H1 (cell line): ENCODE results near the gene SPG7. TPM values are rescaled to one million over a fixed set of nuclear protein-coding genes. Genes with fewer than 3 reads are reported as not detected.

Experiments used
- CTCF ChIA-PET: fragments of 300-600 bp; sonication (Branson Sonifier 250); formaldehyde crosslinking; loops from one replicate; lab custom pipeline; 2021; ENCODE audit not compliant: partially characterized antibody; lab: Charles Lee
- POLR2A ChIA-PET: fragments of 300-600 bp; sonication (Branson Sonifier 250); formaldehyde crosslinking; loops from one replicate; lab custom pipeline; 2021; ENCODE audit warnings: inconsistent platforms; ENCODE audit not compliant: partially characterized antibody; lab: Charles Lee
- DNase-seq, 2 experiments: peaks; one replicate each; pipeline versions ENCODE4 v3.0.0 to v3.0.0-alpha.2; 2010 to 2022; ENCODE audit warnings: low spot score in 2 of 2, low read depth in 1 of 2, mixed read lengths in 1 of 2
- FAIRE-seq: peaks from 2 replicates; lab custom pipeline; 2011; peaks lifted over from hg19 to GRCh38; lab: Jason Lieb, UNC
- H2AFZ ChIP-seq: 2 replicates; pipeline ENCODE4 v1.8.1; 2012; ENCODE audit warnings: low read length, inconsistent platforms
- H2AK5ac ChIP-seq: 2 replicates; pipeline ENCODE4 v1.6.1; 2013; ENCODE audit warnings: low read depth, low read length
- H2BK120ac ChIP-seq: replicated peaks from 2 replicates; pipeline ENCODE3; 2013; ENCODE audit warnings: low read depth, low read length, inconsistent platforms
- H2BK12ac ChIP-seq: 2 replicates; pipeline ENCODE4 v1.6.1; 2013; ENCODE audit warnings: low read depth, low read length
- H2BK15ac ChIP-seq: 2 replicates; pipeline ENCODE4 v1.6.1; 2013; ENCODE audit warnings: low read length
- H2BK20ac ChIP-seq: 2 replicates; pipeline ENCODE4 v1.6.1; 2013; ENCODE audit warnings: low read length
- H2BK5ac ChIP-seq: 2 replicates; pipeline ENCODE4 v1.6.1; 2013; ENCODE audit warnings: low read depth, low read length
- H3K14ac ChIP-seq: 2 replicates; pipeline ENCODE4 v1.6.1; 2013; ENCODE audit warnings: inconsistent platforms; ENCODE audit not compliant: insufficient read length
- H3K18ac ChIP-seq: 2 replicates; pipeline ENCODE4 v1.6.1; 2013; ENCODE audit warnings: low read length; ENCODE audit errors: extremely low read depth
- H3K23ac ChIP-seq: 2 replicates; pipeline ENCODE4 v1.6.1; 2013; ENCODE audit warnings: inconsistent platforms; ENCODE audit not compliant: insufficient read length
- H3K23me2 ChIP-seq: 2 replicates; pipeline ENCODE4 v1.6.1; 2013; ENCODE audit warnings: low read depth, low read length
- H3K27ac ChIP-seq: 2 replicates; pipeline ENCODE4 v1.6.1; 2011; ENCODE audit warnings: low read depth, low read length, inconsistent platforms
- H3K27me3 ChIP-seq, 4 experiments: replicated peaks in 1 of 4; 1 replicate in 1 of 4; 2 replicates in 3 of 4; pipeline versions ENCODE4 v1.6.1 to v1.8.1; 2011 to 2013; ENCODE audit warnings: low read length in 3 of 4, mild to moderate bottlenecking in 3 of 4, inconsistent platforms in 2 of 4, mixed read lengths in 2 of 4, moderate library complexity in 1 of 4; ENCODE audit not compliant: control insufficient read depth in 3 of 4, insufficient read depth in 3 of 4; ENCODE audit errors: extremely low read depth in 1 of 4
- H3K36me3 ChIP-seq, 4 experiments: 2 replicates each; pipeline versions ENCODE4 v1.6.1 to v1.8.1; 2011 to 2013; ENCODE audit warnings: mild to moderate bottlenecking in 4 of 4, low read length in 3 of 4, moderate library complexity in 2 of 4, control low read depth in 1 of 4, inconsistent platforms in 1 of 4; ENCODE audit not compliant: insufficient read depth in 4 of 4, control insufficient read depth in 2 of 4
- H3K4ac ChIP-seq: replicated peaks from 2 replicates; pipeline ENCODE3; 2013; ENCODE audit warnings: low read length, low read depth, mixed read lengths, inconsistent platforms; ENCODE audit not compliant: insufficient read length
- H3K4me1 ChIP-seq, 4 experiments: replicated peaks in 1 of 4; 1 replicate in 1 of 4; 2 replicates in 3 of 4; pipeline versions ENCODE4 v1.6.1 to v1.8.1; 2011 to 2013; ENCODE audit warnings: low read length in 3 of 4, inconsistent platforms in 2 of 4, mixed read lengths in 1 of 4; ENCODE audit not compliant: insufficient read depth in 4 of 4, control insufficient read depth in 3 of 4
- H3K4me2 ChIP-seq, 2 experiments: 2 replicates each; pipeline versions ENCODE4 v1.6.1 to v1.8.1; 2011 to 2013; ENCODE audit warnings: low read depth in 2 of 2, low read length in 2 of 2, control low read depth in 1 of 2, inconsistent platforms in 1 of 2, mild to moderate bottlenecking in 1 of 2; ENCODE audit not compliant: insufficient read depth in 1 of 2
- H3K4me3 ChIP-seq, 4 experiments: fragments of 200-600, 300-600 bp in 1 of 4; sonication (generic), shearing (Covaris generic), sonication (Bioruptor Twin) in 1 of 4; 2 replicates each; pipeline versions ENCODE4 v1.5.1 to v1.8.1; 2011 to 2016; ENCODE audit warnings: low read length in 4 of 4, low read depth in 3 of 4, control low read depth in 2 of 4, inconsistent platforms in 2 of 4, mild to moderate bottlenecking in 2 of 4, mixed read lengths in 1 of 4, moderate library complexity in 1 of 4; ENCODE audit not compliant: insufficient read depth in 2 of 4; ENCODE audit errors: extremely low read depth in 1 of 4
- H3K56ac ChIP-seq: replicated peaks from 2 replicates; pipeline ENCODE3; 2013; ENCODE audit warnings: low read depth, mild to moderate bottlenecking, mixed read lengths, low read length, inconsistent platforms; ENCODE audit not compliant: insufficient read length
- H3K79me1 ChIP-seq: 2 replicates; pipeline ENCODE4 v1.6.1; 2013; ENCODE audit warnings: low read depth, low read length, control low read depth
- H3K79me2 ChIP-seq, 2 experiments: 2 replicates each; pipeline versions ENCODE4 v1.6.1 to v1.8.1; 2012 to 2013; ENCODE audit warnings: low read length in 2 of 2, mild to moderate bottlenecking in 2 of 2, inconsistent platforms in 1 of 2; ENCODE audit not compliant: insufficient read depth in 2 of 2, control insufficient read depth in 1 of 2
- H3K9ac ChIP-seq, 4 experiments: replicated peaks in 1 of 4; 1 replicate in 1 of 4; 2 replicates in 3 of 4; pipeline versions ENCODE4 v1.6.1 to v1.8.1; 2011 to 2013; ENCODE audit warnings: low read depth in 3 of 4, low read length in 3 of 4, control low read depth in 2 of 4, mild to moderate bottlenecking in 2 of 4, moderate library complexity in 2 of 4, inconsistent platforms in 1 of 4; ENCODE audit errors: extremely low read depth in 1 of 4
- H3K9me3 ChIP-seq, 2 experiments: 2 replicates each; pipeline versions ENCODE4 v1.6.1 to v1.8.1; 2012 to 2013; ENCODE audit warnings: mild to moderate bottlenecking in 2 of 2, moderate library complexity in 2 of 2, control low read depth in 1 of 2, inconsistent platforms in 1 of 2, low read depth in 1 of 2, low read length in 1 of 2, mixed read lengths in 1 of 2; ENCODE audit not compliant: insufficient read depth in 2 of 2
- H4K20me1 ChIP-seq, 2 experiments: replicated peaks in 1 of 2; 2 replicates each; pipeline versions ENCODE3 to v1.8.1; 2011 to 2013; ENCODE audit warnings: inconsistent platforms in 2 of 2, low read length in 2 of 2, mild to moderate bottlenecking in 1 of 2; ENCODE audit not compliant: insufficient read depth in 2 of 2, control insufficient read depth in 1 of 2
- H4K5ac ChIP-seq: 2 replicates; pipeline ENCODE4 v1.6.1; 2013; ENCODE audit warnings: low read length, low read depth, mixed read lengths, inconsistent platforms; ENCODE audit not compliant: insufficient read length
- H4K8ac ChIP-seq: 2 replicates; pipeline ENCODE4 v1.8.0; 2013; ENCODE audit warnings: mild to moderate bottlenecking, moderate library complexity, low read length, inconsistent platforms; ENCODE audit not compliant: insufficient read depth; ENCODE audit errors: extremely low read depth
- H4K91ac ChIP-seq: replicated peaks from 2 replicates; pipeline ENCODE3; 2013; ENCODE audit warnings: low read length, mixed read lengths, inconsistent platforms; ENCODE audit not compliant: insufficient read length
- ASH2L ChIP-seq: fragments of 200-600, 300-600 bp; sonication (generic); IDR thresholded peaks from one replicate; pipeline ENCODE4 v1.7.1; 2017; ENCODE audit warnings: low read length
- CEBPB ChIP-seq: IDR thresholded peaks from 2 replicates; pipeline ENCODE4 v1.6.1; 2012; ENCODE audit warnings: low read depth, low read length
- JUN ChIP-seq: IDR thresholded peaks from 2 replicates; pipeline ENCODE4 v1.6.1; 2011; ENCODE audit warnings: low read depth, mild to moderate bottlenecking, improper control_type of control experiment, low read length
- MAFK ChIP-seq: IDR thresholded peaks from 2 replicates; pipeline ENCODE4 v1.6.1; 2012; ENCODE audit warnings: low read depth, mild to moderate bottlenecking, improper control_type of control experiment, low read length
- SIN3A ChIP-seq, 2 experiments: IDR thresholded peaks in 1 of 2; conservative IDR thresholded peaks in 1 of 2; 2 replicates each; pipeline ENCODE4 v1.6.1; 2011 to 2012; ENCODE audit warnings: low read length in 2 of 2, improper control_type of control experiment in 1 of 2, low read depth in 1 of 2, mild to moderate bottlenecking in 1 of 2
- SP1 ChIP-seq: IDR thresholded peaks from 2 replicates; pipeline ENCODE4 v1.6.1; 2011; ENCODE audit warnings: low read depth, low read length
- SP4 ChIP-seq: IDR thresholded peaks from 2 replicates; pipeline ENCODE4 v1.6.1; 2012; ENCODE audit warnings: low read length, inconsistent platforms
- SRF ChIP-seq: IDR thresholded peaks from 2 replicates; pipeline ENCODE4 v1.6.1; 2011; ENCODE audit warnings: mild to moderate bottlenecking, low read depth, low read length, moderate library complexity
- TAF1 ChIP-seq: IDR thresholded peaks from 2 replicates; pipeline ENCODE4 v1.6.1; 2011; ENCODE audit warnings: mild to moderate bottlenecking, low read depth, low read length
- TEAD4 ChIP-seq: IDR thresholded peaks from 2 replicates; pipeline ENCODE4 v1.6.1; 2012; ENCODE audit warnings: low read depth, low read length, inconsistent platforms, mixed read lengths
- ZNF274 ChIP-seq: IDR thresholded peaks from 2 replicates; pipeline ENCODE4 v1.7.0; 2012; ENCODE audit warnings: low read length, borderline replicate concordance; ENCODE audit errors: extremely low read depth
- WGBS, 2 experiments: shearing (Covaris generic) in 1 of 2; methylation state at CpG; one replicate each; pipeline versions ENCODE4 v1.1.6 to v1.1.7; 2013 to 2015; ENCODE audit warnings: low lambda C conversion rate in 2 of 2, mixed read lengths in 2 of 2, inconsistent platforms in 1 of 2, low coverage in 1 of 2, missing lambda C conversion rate in 1 of 2; ENCODE audit not compliant: insufficient replicate concordance in 2 of 2, insufficient coverage in 1 of 2, insufficient read length in 1 of 2; ENCODE audit errors: extremely low coverage in 1 of 2, missing lambda C conversion rate in 1 of 2; 5-methylcytosine and 5-hydroxymethylcytosine counted together
- polyA plus RNA-seq, 7 experiments: library from polyadenylated mRNA; depleted of rRNA in 3 of 7; stranded (reverse) in 5 of 7; unstranded in 2 of 7; fragments of >200 nt in 5 of 7; fragments of 200-250 nt in 2 of 7; gene quantifications; 1 replicate in 5 of 7; 2 replicates in 1 of 7; 4 replicates in 1 of 7; pipeline versions ENCODE4 v1.2.1 to v1.2.3, GENCODE V29; 2011 to 2013; ENCODE audit warnings: missing spikeins in 2 of 7, mixed read lengths in 2 of 7
- total RNA-seq: library from RNA; stranded (reverse); fragmentation: NEBNext Ultra II Directional; extraction: Animal tissue kit (Norgen Biotek cat#: 25700); gene quantifications from 2 replicates; pipeline ENCODE4 v1.2.1, GENCODE V29; 2021
- TF ChIP-seq, protein P1 (sequence below): IDR thresholded peaks from 2 replicates; pipeline ENCODE4 v1.6.1; 2012; ENCODE audit warnings: inconsistent platforms

Gene SPG7
- total and polyA plus RNA-seq, 2 of the 8 experiments (the other 6 are each of a cell fraction or from before 2014, with no cell fraction given) = 72.1 to 113 TPM

DNA sequence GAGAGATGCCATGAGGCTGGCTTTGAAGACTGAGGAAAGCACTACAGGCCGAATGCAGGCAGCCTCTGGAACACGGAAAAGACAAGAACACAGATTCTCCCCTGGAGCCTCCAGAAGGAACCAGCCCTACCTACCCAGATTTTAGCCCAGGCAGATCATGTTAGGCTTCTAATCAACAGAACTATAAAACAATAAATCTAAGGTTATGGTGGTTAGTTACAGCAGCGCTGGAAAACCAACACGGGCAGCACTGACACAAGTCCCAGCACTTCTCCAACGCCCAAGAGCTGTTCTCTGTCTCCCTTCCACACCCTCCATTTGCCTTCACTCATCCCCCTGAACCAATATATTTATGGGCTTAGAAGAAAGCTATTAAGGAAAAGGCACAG, 25.4 kb upstream of the SPG7 start:
- H2BK15ac ChIP-seq = no peak overlapping the region
- H3K18ac ChIP-seq = no peak overlapping the region
- H2BK20ac ChIP-seq = no peak overlapping the region
- no peak overlapping the region; a peak in 1 of 4 replicates for H3K4me2 ChIP-seq
- H3K27ac ChIP-seq = no peak overlapping the region
- no peak overlapping the region for H2AFZ ChIP-seq
- no peaks in the 10 kb centered on the region for H3K36me3 ChIP-seq
- no peak overlapping the region for H2BK5ac ChIP-seq
- no peak overlapping the region for H2BK120ac ChIP-seq
- no peaks in the 10 kb centered on the region for H3K23me2 ChIP-seq
- H3K9ac ChIP-seq = no peak overlapping the region
- no peak overlapping the region for H3K23ac ChIP-seq
- ChIA-PET POLR2A (interaction anchor here (0.7 to 2.9 kb wide), 5 partner anchors 11 to 147 kb away, joined by 3 to 15 read pairs (median 3); no protein-coding TSS in a partner anchor), CTCF (interaction anchor here (1.0 to 2.1 kb wide), 2 partner anchors 29 to 175 kb away, joined by 3 to 7 read pairs; no protein-coding TSS in a partner anchor)
- peaks cover 7% of the 10 kb centered on the region; the same call in 1 of the 2 replicates for H3K79me1 ChIP-seq
- H4K91ac ChIP-seq = no peak overlapping the region
- H2AK5ac ChIP-seq = no peak overlapping the region
- FAIRE-seq (no peak), DNase-seq (no peak)
- no peak overlapping the region for H3K4ac ChIP-seq
- no peak overlapping the region for H4K8ac ChIP-seq
- H3K79me2 ChIP-seq = peaks cover 83 to 100% of the 10 kb centered on the region in 2 experiments
- H2BK12ac ChIP-seq = no peak overlapping the region
- WGBS, 2 experiments = 84% methylated on average over 5 of the region's 5 CpGs; no CpG with 5 or more reads in 1 of the 2 experiments
- H3K14ac ChIP-seq = no peak overlapping the region
- H3K9me3 ChIP-seq = no peaks in the 10 kb centered on the region
- H3K56ac ChIP-seq = no peak overlapping the region
- peaks cover 51 to 53% of the 10 kb centered on the region in 2 experiments for H4K20me1 ChIP-seq
- H3K4me1 ChIP-seq = peaks cover 4 to 16% (median 10%) of the 10 kb centered on the region in 4 experiments
- no peaks in the 10 kb centered on the region for H3K27me3 ChIP-seq
- no peak overlapping the region for H4K5ac ChIP-seq
- no peak overlapping the region for H3K4me3 ChIP-seq
- TF ChIP-seq CEBPB (no peak), TEAD4 (no peak), JUN (no peak), MAFK (no peak), SP4 (no peak), TAF1 (no peak), SRF (no peak), ASH2L (no peak), ZNF274 (no peak), SP1 (no peak), SIN3A (conservative IDR thresholded peaks at IDR 0.05 in 1 of 2, IDR thresholded peaks at IDR 0.05 in 1 of 2; ENCODE audit: low read depth in 1 of 2, low read length in 2 of 2) (no peak)
- TF ChIP-seq, protein P1, sequence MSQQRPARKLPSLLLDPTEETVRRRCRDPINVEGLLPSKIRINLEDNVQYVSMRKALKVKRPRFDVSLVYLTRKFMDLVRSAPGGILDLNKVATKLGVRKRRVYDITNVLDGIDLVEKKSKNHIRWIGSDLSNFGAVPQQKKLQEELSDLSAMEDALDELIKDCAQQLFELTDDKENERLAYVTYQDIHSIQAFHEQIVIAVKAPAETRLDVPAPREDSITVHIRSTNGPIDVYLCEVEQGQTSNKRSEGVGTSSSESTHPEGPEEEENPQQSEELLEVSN = no peak
